ENCODE data around the gene TSPAN3.

DNA sequence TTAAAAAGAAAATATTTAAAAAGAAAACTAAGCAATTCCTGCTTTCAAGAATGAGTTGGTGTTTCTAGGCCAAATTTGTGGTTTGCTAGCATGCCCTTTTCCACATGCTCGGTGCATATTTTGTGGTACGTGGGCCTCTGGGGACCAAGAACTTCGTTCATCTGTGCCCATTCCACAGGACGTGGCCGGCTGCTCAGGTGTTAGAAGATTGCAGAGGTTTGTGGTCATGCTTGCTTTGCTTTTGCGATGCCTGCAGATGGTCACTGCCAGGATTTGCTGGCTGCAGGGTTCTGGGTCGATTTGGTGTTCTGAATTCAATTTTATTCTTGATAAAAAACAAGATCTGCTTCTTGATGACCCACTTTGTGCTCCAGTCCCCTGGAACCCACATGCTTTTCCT lies 68.5 kb downstream of the TSPAN3 start:
- TF ChIP-seq, protein P1, sequence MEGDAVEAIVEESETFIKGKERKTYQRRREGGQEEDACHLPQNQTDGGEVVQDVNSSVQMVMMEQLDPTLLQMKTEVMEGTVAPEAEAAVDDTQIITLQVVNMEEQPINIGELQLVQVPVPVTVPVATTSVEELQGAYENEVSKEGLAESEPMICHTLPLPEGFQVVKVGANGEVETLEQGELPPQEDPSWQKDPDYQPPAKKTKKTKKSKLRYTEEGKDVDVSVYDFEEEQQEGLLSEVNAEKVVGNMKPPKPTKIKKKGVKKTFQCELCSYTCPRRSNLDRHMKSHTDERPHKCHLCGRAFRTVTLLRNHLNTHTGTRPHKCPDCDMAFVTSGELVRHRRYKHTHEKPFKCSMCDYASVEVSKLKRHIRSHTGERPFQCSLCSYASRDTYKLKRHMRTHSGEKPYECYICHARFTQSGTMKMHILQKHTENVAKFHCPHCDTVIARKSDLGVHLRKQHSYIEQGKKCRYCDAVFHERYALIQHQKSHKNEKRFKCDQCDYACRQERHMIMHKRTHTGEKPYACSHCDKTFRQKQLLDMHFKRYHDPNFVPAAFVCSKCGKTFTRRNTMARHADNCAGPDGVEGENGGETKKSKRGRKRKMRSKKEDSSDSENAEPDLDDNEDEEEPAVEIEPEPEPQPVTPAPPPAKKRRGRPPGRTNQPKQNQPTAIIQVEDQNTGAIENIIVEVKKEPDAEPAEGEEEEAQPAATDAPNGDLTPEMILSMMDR (conservative IDR thresholded peaks at IDR 0.05; ENCODE audit: low read depth, low read length) = no peak
- TF ChIP-seq EZH2 (IDR thresholded peaks at IDR 0.05; ENCODE audit: low read length, unreplicated experiment) (no peak), EZH2phosphoT487 (IDR thresholded peaks at IDR 0.05; ENCODE audit: borderline replicate concordance, low read length) (no peak)

All from PC-3 (cell line).